HAP-1 (cell line): Measurements from ENCODE around the gene CAMK4.

Experiments
- DNase-seq, 2 experiments: peaks; one replicate each; pipeline ENCODE4 v3.0.0-alpha.2; 2016 to 2020; ENCODE audit warnings: low spot score in 2 of 2
- H3K27me3 ChIP-seq: fragments of 250-450 bp; sonication (Bioruptor Pico); 2 replicates; pipeline ENCODE4 v1.5.1; 2020; ENCODE audit warnings: low read depth, mild to moderate bottlenecking, moderate library complexity
- H3K36me3 ChIP-seq: fragments of 250-450 bp; sonication (Bioruptor Pico); replicated peaks from 2 replicates; pipeline ENCODE4 v1.5.1; 2020; ENCODE audit warnings: mild to moderate bottlenecking
- H3K4me1 ChIP-seq: fragments of 250-450 bp; sonication (Bioruptor Pico); 2 replicates; pipeline ENCODE4 v1.5.1; 2020; ENCODE audit warnings: mild to moderate bottlenecking
- H3K4me3 ChIP-seq: fragments of 250-450 bp; sonication (Bioruptor Pico); 2 replicates; pipeline ENCODE4 v1.5.1; 2020; ENCODE audit warnings: mild to moderate bottlenecking, moderate library complexity
- H3K9me3 ChIP-seq: fragments of 250-450 bp; sonication (Bioruptor Pico); 2 replicates; pipeline ENCODE4 v1.5.1; 2020; ENCODE audit warnings: mild to moderate bottlenecking, moderate library complexity
- in situ Hi-C: fragments of 300-500 bp; cut with MboI; formaldehyde crosslinking; loops from 3 replicates; pipeline ENCODE4 v1.14.3; 2020; ENCODE audit warnings: low sequenced_read_pairs, inconsistent platforms, mixed read lengths

Gene CAMK4

DNA sequence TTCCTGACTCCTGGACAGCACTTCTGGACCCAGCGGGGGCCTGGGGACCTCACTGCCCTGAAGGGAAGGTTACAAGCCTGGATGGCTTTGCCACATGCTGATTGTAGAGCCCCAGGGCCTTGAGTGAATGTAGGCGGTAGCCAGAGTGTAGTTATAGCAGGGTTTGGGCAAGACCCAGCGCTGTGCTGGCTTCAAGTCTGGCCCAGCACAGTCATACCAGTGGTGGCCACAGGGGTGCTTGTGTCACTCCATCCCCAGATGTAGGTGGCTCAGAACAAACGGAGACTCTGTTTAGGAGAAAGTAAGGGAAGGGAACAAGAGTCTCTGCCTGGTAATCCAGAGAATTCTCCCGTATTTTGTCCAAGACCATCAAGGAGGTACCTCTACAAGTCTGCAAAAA, 203.6 kb downstream of the CAMK4 start:
- in situ Hi-C loops = no loop called here
- Histone ChIP-seq H3K4me3 (no peak overlapping the region), H3K4me1 (no peaks in the 10 kb centered on the region), H3K27me3 (no peaks in the 10 kb centered on the region), H3K36me3 (no peaks in the 10 kb centered on the region), H3K9me3 (no peaks in the 10 kb centered on the region)
- DNase-seq = no peak

DNA sequence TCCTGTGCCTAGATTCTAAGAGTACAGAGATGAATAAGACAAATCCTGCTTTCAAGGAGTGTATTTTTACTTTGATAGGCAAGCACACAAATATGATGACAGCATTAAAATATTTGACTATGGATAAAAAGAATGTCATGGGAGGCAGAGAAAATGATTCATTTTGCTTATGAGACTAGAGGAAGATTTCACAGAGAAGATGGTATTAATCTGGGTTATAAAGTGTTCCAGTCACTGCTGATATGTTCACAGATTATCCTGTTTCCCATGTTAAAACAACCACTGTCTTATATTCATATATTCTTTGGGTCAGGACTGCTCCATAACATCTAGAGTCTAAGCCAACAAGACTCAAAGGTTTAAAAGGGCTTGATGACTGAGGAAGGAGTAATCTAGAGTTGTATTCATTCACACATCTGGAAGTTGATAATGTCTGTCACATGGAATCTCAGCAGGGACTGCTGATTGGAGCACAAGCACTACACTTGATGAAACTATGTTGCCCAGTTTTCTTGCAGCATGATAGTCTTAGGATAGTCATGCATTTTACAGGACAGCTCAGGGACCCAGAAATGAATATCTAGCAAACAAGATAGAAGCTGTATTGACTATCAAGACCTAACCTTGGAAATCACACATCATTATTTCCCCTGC, 208.8 kb downstream of the CAMK4 start:
- DNase-seq = no peak
- H3K9me3 ChIP-seq = no peaks in the 10 kb centered on the region

DNA sequence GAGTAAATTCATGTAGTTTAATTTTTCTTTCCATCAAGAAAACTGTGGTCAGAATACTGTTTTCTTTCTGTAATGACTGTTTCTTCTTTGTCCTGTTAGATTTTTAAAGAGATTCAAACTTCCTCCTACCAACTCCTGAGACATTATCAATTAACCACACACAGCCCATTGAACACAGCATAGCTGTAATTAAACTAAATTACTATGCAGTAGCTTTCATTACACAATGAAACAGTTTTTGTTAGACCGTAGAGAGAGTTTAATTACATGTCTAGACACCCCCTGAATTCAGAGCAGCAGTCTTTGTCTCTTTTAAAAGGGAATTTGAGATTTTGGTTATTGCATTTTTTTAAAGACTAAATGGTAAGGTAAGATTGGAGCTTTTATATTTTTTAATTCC, 210.6 kb downstream of the CAMK4 start:
- Histone ChIP-seq H3K27me3 (no peaks in the 10 kb centered on the region), H3K9me3 (no peaks in the 10 kb centered on the region), H3K36me3 (no peaks in the 10 kb centered on the region), H3K4me1 (no peaks in the 10 kb centered on the region; the same call in 1 of the 2 replicates), H3K4me3 (no peak overlapping the region)
- in situ Hi-C loops = no loop called here
- DNase-seq = no peak

More for the DNA sequence above, 208.8 kb downstream of the CAMK4 start:
- H3K4me3 ChIP-seq = no peak overlapping the region
- in situ Hi-C loops = no loop called here
- no peaks in the 10 kb centered on the region; the same call in 1 of the 2 replicates for H3K4me1 ChIP-seq
- H3K27me3 ChIP-seq = no peaks in the 10 kb centered on the region
- no peaks in the 10 kb centered on the region for H3K36me3 ChIP-seq

DNA sequence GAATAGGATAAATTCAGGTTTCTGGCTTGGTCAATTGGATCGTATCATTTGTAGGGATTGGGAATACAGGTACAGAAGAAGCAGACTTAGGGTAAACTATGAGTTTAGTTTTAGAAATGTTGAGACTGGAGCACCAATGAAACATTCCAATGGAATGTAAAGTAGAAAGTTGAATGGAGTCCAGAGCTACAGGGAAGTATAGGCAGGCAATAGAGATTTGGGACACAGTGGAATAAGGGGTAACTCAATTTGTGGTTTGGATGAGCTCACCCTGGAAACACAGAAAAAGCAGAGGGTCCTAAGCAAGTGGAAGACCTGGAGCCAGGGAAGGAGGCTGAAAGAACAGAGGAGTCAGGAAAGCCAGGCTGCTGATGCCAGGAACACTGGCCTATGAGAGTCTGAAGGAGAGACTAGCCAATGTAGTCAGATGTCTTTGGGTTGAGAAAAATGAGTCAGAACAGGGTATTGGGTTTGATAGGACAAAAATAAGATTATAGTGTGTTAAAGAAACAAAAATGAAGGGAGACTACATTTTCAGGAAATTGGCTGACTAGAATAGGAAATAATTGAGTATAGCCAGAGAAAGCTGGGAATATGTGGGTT, 215.4 kb downstream of the CAMK4 start:
- Histone ChIP-seq H3K36me3 (no peaks in the 10 kb centered on the region), H3K9me3 (no peaks in the 10 kb centered on the region), H3K27me3 (no peaks in the 10 kb centered on the region), H3K4me1 (no peaks in the 10 kb centered on the region; the same call in 1 of the 2 replicates), H3K4me3 (no peak overlapping the region)
- DNase-seq = no peak
- in situ Hi-C loops = no loop called here

DNA sequence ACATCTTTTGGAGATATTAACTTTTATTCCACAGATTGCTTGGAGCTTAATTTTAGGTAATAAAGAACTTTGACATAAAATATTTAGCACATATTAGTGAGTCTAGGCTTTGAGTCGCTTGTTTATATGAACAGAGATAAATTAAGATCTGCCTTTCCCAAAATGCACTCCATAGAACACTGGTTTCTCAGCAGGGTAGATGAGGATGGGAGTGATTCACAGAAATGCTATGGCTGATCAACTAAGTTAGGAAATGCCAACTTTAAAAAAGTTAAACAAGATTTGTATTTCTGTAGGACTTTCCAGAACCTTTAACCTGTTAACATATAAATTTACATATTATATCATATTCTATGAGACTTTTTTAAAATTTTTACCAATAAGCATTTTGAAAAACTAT, 222.9 kb downstream of the CAMK4 start:
- Histone ChIP-seq H3K4me3 (no peak overlapping the region), H3K27me3 (no peaks in the 10 kb centered on the region), H3K36me3 (no peaks in the 10 kb centered on the region), H3K9me3 (no peaks in the 10 kb centered on the region), H3K4me1 (no peaks in the 10 kb centered on the region)
- in situ Hi-C loops = no loop called here
- DNase-seq = no peak

DNA sequence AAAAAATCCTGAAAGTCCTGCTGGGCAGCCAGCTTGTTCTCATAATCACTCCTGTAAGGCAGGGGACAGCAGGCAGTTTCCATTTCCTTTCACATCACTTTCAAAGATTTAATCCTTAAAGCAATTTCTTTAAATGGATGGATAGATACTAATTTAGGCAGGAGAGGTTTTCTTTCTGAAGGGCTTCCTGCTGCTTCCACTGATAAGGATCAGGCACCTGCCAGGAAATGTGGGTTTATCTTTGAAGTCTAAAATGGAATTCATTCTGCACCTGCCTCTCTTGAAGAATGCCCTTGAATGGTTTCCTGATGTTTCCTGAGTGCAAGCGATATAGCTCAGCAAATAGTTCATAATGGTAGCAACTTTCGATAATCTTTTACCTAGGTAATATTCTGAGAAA, 223.6 kb downstream of the CAMK4 start:
- H3K36me3 ChIP-seq = no peaks in the 10 kb centered on the region

DNA sequence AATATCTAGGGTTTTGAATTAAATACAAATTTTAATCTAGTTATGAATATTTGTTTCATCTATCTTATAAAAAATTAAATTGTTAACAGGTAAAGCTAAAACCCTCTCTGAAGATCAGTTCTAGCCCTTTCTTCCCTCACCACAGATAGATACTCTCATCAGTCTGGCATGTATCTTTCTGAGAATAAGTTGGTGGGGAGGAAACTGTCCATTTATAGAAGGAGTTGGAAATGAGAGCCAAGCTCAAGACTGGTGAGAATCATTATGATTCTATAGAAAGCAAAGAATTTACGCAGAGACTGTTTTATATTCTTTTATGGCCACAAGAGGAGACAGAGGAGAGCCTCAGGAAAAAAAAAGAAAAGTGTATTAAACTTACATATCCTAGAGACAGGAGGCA, 229.1 kb downstream of the CAMK4 start:
- in situ Hi-C loops = no loop called here
- Histone ChIP-seq H3K36me3 (no peaks in the 10 kb centered on the region), H3K27me3 (no peaks in the 10 kb centered on the region), H3K4me1 (peaks cover 7% of the 10 kb centered on the region; the same call in 1 of the 2 replicates), H3K4me3 (no peak overlapping the region), H3K9me3 (no peaks in the 10 kb centered on the region)
- no peak for DNase-seq

More for the DNA sequence above, 223.6 kb downstream of the CAMK4 start:
- H3K9me3 ChIP-seq = no peaks in the 10 kb centered on the region
- in situ Hi-C loops = no loop called here
- no peak overlapping the region for H3K4me3 ChIP-seq
- no peaks in the 10 kb centered on the region for H3K4me1 ChIP-seq
- DNase-seq = no peak
- no peaks in the 10 kb centered on the region for H3K27me3 ChIP-seq

DNA sequence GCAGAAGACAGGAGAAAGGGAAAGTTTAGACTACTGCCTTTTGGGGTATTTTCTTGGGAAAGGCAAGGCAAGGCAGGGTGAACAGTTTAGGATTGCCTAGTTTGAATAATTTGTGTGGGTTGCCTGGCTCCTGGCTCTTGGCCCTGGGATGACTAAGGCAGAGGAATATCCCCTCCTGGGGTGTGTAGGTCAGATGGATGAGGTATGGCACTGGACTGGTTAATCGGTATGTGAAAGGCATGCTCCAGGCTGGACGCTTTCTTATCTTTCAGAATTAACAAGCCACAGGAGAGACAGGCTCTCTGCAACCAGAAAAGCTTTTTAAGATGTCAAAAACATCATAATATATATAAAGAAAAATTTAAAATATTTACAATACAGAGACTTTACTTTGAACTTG, 229.6 kb downstream of the CAMK4 start:
- Histone ChIP-seq H3K9me3 (no peaks in the 10 kb centered on the region), H3K4me1 (peaks cover 7% of the 10 kb centered on the region; the same call in 1 of the 2 replicates), H3K27me3 (no peaks in the 10 kb centered on the region), H3K4me3 (no peak overlapping the region), H3K36me3 (no peaks in the 10 kb centered on the region)
- in situ Hi-C loops = no loop called here
- DNase-seq = peak in 1 of 2 experiments; percentile 13

DNA sequence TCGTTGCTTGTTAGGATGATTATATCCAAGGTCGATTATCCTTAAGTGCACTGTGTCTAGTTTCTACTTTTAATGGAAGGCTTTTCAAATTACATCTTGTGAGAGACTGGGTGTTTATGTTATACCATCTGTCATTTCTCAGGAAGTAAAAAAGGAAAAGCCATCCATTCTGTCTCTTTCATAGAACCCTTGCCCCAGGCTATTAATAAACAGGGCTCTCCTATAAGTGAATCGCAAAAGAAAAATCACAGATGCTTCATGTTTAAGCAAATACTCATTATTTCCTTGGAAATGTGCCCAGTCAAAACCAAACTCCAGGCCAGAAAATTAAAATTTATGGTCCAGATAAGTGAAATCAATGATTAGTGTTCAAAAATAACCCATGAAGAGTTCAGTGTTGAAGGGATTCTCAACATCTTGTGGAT, 230.0 kb downstream of the CAMK4 start:
- H3K4me3 ChIP-seq = no peak overlapping the region
- peak; percentile 15 to 69 for DNase-seq
- peaks cover 7% of the 10 kb centered on the region; the same call in 1 of the 2 replicates for H3K4me1 ChIP-seq
- in situ Hi-C loops = no loop called here
- H3K27me3 ChIP-seq = no peaks in the 10 kb centered on the region
- no peaks in the 10 kb centered on the region for H3K9me3 ChIP-seq
- no peaks in the 10 kb centered on the region for H3K36me3 ChIP-seq

DNA sequence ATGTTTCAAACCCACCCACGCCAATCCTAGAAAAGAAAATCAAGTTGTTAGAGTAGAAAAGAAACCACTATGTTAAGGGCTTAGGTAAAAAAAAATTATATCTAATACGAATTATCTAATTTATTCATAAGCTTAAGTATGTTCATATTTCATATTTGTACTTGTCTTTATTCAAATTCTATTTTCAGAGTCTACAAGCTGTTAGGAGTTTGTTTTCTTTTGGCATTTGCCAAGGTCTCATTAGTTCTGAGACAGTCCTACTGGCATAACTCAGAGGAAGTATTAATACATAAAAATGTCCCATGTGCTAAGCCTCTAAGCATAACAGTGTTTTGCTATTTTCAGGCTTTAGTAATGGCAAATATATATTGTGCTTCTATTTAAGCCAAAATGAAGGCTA, 230.6 kb downstream of the CAMK4 start:
- Histone ChIP-seq H3K4me1 (peaks cover 7% of the 10 kb centered on the region; the same call in 1 of the 2 replicates), H3K27me3 (no peaks in the 10 kb centered on the region), H3K36me3 (no peaks in the 10 kb centered on the region), H3K9me3 (no peaks in the 10 kb centered on the region), H3K4me3 (no peak overlapping the region)
- no peak for DNase-seq
- in situ Hi-C loops = no loop called here

DNA sequence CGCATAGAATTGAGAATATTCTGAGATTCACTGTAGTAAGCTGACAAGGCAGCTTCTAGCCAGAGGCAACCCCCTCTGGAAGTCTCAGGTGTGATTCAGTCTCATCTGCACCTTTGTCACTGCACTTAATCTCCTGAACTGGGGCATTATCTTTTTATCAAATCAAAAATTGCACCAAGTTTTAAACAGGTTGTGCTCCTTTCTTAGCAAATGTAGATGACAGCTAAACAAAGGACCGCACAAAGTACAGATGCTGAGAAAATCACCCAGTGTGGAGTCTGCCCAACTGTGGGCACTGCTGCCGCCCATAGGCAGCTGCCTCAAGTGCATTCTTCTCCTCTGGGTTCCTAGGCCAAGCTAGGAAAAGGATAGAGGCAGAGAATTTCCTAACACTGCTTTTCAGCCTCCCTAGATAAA, 237.1 kb downstream of the CAMK4 start:
- in situ Hi-C loops = no loop called here
- no peaks in the 10 kb centered on the region for H3K27me3 ChIP-seq
- no peak overlapping the region for H3K4me3 ChIP-seq
- no peaks in the 10 kb centered on the region for H3K9me3 ChIP-seq
- no peaks in the 10 kb centered on the region for H3K36me3 ChIP-seq
- DNase-seq = peak in 1 of 2 experiments; percentile 35
- peaks cover 6% of the 10 kb centered on the region; the same call in 1 of the 2 replicates for H3K4me1 ChIP-seq

DNA sequence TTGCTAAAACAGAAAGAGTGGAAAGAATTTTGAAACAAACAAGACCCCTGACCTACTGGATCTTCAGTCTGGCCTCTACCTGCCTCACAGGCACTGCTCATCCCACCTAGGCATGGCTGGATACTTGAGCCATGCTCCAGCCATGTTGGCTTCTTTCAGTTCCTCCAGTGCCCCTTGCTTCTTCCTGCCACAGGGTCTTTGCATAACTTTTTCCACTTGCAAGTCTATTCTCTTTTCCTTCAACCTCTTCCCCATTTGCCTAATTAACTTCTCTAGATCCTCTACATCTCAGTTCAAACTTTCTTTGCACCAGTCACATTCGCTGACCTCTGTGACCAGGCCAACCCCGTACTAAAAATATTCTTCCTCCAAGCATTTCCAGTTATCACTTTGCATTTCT, 237.8 kb downstream of the CAMK4 start:
- H3K9me3 ChIP-seq = no peaks in the 10 kb centered on the region
- peaks cover 6% of the 10 kb centered on the region; the same call in 1 of the 2 replicates for H3K4me1 ChIP-seq

DNA sequence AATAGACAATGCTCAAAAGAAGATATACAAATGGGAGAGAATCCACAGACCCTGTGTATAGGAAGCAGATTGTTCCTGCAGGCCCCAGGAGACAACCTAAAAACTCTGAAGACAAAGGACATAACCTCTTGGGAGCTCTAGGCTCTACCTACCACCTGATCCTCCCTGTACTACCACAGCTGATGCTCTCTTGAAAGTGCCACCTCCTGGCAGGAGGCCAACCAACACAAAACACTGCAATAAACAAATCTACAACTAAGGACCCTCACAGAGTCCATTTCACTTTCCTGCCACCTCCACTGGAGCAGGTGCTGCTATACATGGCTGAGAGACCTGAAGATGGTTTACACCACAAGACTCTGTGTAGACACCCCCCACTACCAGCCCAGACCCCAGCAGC, 239.1 kb downstream of the CAMK4 start:
- Histone ChIP-seq H3K36me3 (no peaks in the 10 kb centered on the region), H3K4me1 (peaks cover 6% of the 10 kb centered on the region; the same call in 1 of the 2 replicates), H3K27me3 (no peaks in the 10 kb centered on the region), H3K9me3 (no peaks in the 10 kb centered on the region), H3K4me3 (no peak overlapping the region)
- DNase-seq = no peak
- in situ Hi-C loops = no loop called here

More for the DNA sequence above, 237.8 kb downstream of the CAMK4 start:
- H3K4me3 ChIP-seq = no peak overlapping the region
- DNase-seq = no peak
- H3K27me3 ChIP-seq = no peaks in the 10 kb centered on the region
- in situ Hi-C loops = no loop called here
- H3K36me3 ChIP-seq = no peaks in the 10 kb centered on the region

DNA sequence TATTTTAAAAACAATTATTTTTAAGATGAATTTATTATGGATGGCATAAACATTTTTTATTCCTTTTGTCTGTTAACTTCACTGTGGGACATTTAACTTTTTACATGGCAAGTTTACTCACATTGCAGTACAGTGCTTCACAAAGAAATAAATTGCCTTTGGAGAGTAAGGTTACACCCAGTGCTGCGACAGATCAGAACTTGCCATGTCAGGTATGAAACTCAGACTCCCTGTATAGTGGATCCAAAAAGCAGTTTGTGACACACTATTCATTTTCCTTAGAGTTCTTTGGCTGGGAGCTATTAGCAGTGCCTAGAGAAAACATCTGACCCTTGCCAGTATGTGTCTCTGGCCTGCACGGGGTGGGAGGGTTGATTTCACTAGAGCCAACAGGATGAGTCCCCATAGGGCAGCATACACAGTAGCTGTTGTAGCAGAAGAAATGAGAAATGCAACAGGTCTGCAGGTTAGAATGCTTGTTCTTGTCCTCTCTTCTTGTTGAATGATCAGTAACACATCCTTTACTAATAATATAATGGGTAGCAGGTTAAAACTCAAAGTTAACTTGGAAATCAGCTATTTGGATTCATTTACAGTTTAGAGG, 245.2 kb downstream of the CAMK4 start:
- H3K27me3 ChIP-seq = no peaks in the 10 kb centered on the region
- H3K4me1 ChIP-seq = no peaks in the 10 kb centered on the region
- no peak for DNase-seq
- H3K36me3 ChIP-seq = no peaks in the 10 kb centered on the region
- H3K4me3 ChIP-seq = no peak overlapping the region
- in situ Hi-C loops = no loop called here
- H3K9me3 ChIP-seq = no peaks in the 10 kb centered on the region
